HepG2 (cell line): ENCODE data around the gene RAD21L1. TPM values are rescaled to one million over a fixed set of nuclear protein-coding genes. Genes with fewer than 3 reads are reported as not detected.

Experiments used
- ATAC-seq: fragments of 200-7000 bp; cut with Tn5 transposase; 3 replicates; pipeline ENCODE4 v1.9.1; 2020; ENCODE audit warnings: mild to moderate bottlenecking, moderate library complexity
- BruUV-seq: library from RNA; stranded (reverse); fragments of 400-500 nt; replicated peaks from 2 replicates; lab custom pipeline; 2021; lab: Mats Ljungman, UMichigan
- CTCF ChIA-PET: fragments of 300-600 bp; formaldehyde crosslinking; extraction: SDS; loops from one replicate; lab custom pipeline; 2021; ENCODE audit warnings: low total read pairs, inconsistent platforms, low intra/inter-chr PET ratio; lab: Yijun Ruan, JAX
- POLR2A ChIA-PET: fragments of 350-600 bp; sonication (Branson Sonifier 250); formaldehyde crosslinking; loops from one replicate; lab custom pipeline; 2020; ENCODE audit warnings: antibody characterized with exemption, inconsistent platforms; lab: Yijun Ruan, JAX
- DNase-seq: peaks from one replicate; pipeline ENCODE4 v3.0.0-alpha.2; 2015; ENCODE audit warnings: low spot score
- FAIRE-seq: peaks from 3 replicates; lab custom pipeline; 2011; peaks lifted over from hg19 to GRCh38; lab: Jason Lieb, UNC
- H2AFZ ChIP-seq: one replicate; pipeline ENCODE4 v1.6.1; 2011; ENCODE audit warnings: low read length, inconsistent platforms
- H3K27ac ChIP-seq: fragments of 300-600 bp; 3 replicates; pipeline ENCODE4 v1.8.0; 2011; ENCODE audit warnings: mixed run types, mild to moderate bottlenecking, mixed read lengths, low read length, inconsistent platforms; ENCODE audit not compliant: insufficient read depth; ENCODE audit errors: extremely low read length
- H3K27me3 ChIP-seq, 2 experiments: fragments of 200-600 bp in 1 of 2; 2 replicates in 1 of 2; 3 replicates in 1 of 2; pipeline versions ENCODE4 v1.6.0 to v1.8.0; 2011; ENCODE audit warnings: low read length in 2 of 2, mild to moderate bottlenecking in 2 of 2, moderate library complexity in 2 of 2, inconsistent platforms in 1 of 2; ENCODE audit not compliant: insufficient read depth in 2 of 2, control insufficient read depth in 1 of 2
- H3K36me3 ChIP-seq, 2 experiments: fragments of 200-600 bp in 1 of 2; replicated peaks in 1 of 2; 2 replicates in 1 of 2; 3 replicates in 1 of 2; pipeline versions ENCODE4 v1.5.1 to v1.8.0; 2011; ENCODE audit warnings: low read length in 2 of 2, inconsistent platforms in 1 of 2; ENCODE audit not compliant: insufficient read depth in 2 of 2, control insufficient read depth in 1 of 2
- H3K4me1 ChIP-seq: 2 replicates; pipeline ENCODE4 v1.5.1; 2012; ENCODE audit warnings: low read length, inconsistent platforms; ENCODE audit not compliant: insufficient read depth
- H3K4me2 ChIP-seq: 2 replicates; pipeline ENCODE4 v1.6.0; 2011; ENCODE audit warnings: low read depth, low read length, inconsistent platforms
- H3K4me3 ChIP-seq, 3 experiments: fragments of 200-600 bp in 1 of 3; sonication (generic), shearing (Covaris generic) in 1 of 3; replicated peaks in 1 of 3; 2 replicates each; pipeline ENCODE4 v1.5.1; 2011 to 2016; ENCODE audit warnings: low read length in 3 of 3, inconsistent platforms in 2 of 3, low read depth in 2 of 3, mild to moderate bottlenecking in 2 of 3, control low read depth in 1 of 3, mixed read lengths in 1 of 3; ENCODE audit not compliant: insufficient read depth in 1 of 3
- H3K79me2 ChIP-seq: one replicate; pipeline ENCODE4 v1.6.1; 2011; ENCODE audit warnings: low read length, inconsistent platforms; ENCODE audit not compliant: insufficient read depth
- H3K9ac ChIP-seq: 2 replicates; pipeline ENCODE4 v1.6.0; 2011; ENCODE audit warnings: mild to moderate bottlenecking, low read depth, low read length, inconsistent platforms; ENCODE audit not compliant: insufficient read depth
- H3K9me3 ChIP-seq: 2 replicates; pipeline ENCODE4 v1.5.1; 2012; ENCODE audit warnings: mild to moderate bottlenecking, low read length
- H4K20me1 ChIP-seq: 2 replicates; pipeline ENCODE4 v1.6.0; 2011; ENCODE audit warnings: inconsistent platforms, mild to moderate bottlenecking, low read length, moderate library complexity; ENCODE audit not compliant: insufficient read depth
- CHD2 ChIP-seq: IDR thresholded peaks from 2 replicates; pipeline ENCODE4 v1.6.1; 2011; ENCODE audit warnings: low read depth, low read length, improper control_type of control experiment
- EEA1 ChIP-seq: sonication (generic); formaldehyde crosslinking; IDR thresholded peaks from 2 replicates; pipeline ENCODE4 v1.5.1; 2020; ENCODE audit warnings: mild to moderate bottlenecking, missing genetic modification reagents, borderline replicate concordance
- ELF3 ChIP-seq: IDR thresholded peaks from 2 replicates; pipeline ENCODE4 v1.6.1; 2016; ENCODE audit warnings: missing genetic modification reagents, missing compliant biosample characterization
- FOXA1 ChIP-seq, 2 experiments: fragments of 450-650 bp in 1 of 2; sonication (generic) in 1 of 2; formaldehyde crosslinking in 1 of 2; IDR thresholded peaks; 2 replicates each; pipeline versions ENCODE4 v1.4.0 to v1.6.1; 2016 to 2020; ENCODE audit warnings: missing genetic modification reagents in 1 of 2
- MAF1 ChIP-seq: sonication (generic); formaldehyde crosslinking; IDR thresholded peaks from 2 replicates; pipeline ENCODE4 v1.5.0; 2020; ENCODE audit warnings: missing genetic modification reagents, borderline replicate concordance
- ONECUT2 ChIP-seq: sonication (generic); formaldehyde crosslinking; IDR thresholded peaks from 2 replicates; pipeline ENCODE4 v1.4.0; 2020; ENCODE audit warnings: missing genetic modification reagents
- SPEN ChIP-seq: sonication (generic); formaldehyde crosslinking; IDR thresholded peaks from 2 replicates; pipeline ENCODE4 v1.5.1; 2020; ENCODE audit warnings: low read depth, mild to moderate bottlenecking, missing genetic modification reagents
- THYN1 ChIP-seq: sonication (generic); formaldehyde crosslinking; IDR thresholded peaks from 2 replicates; pipeline ENCODE4 v1.8.1; 2023; ENCODE audit warnings: low read depth, mild to moderate bottlenecking, moderate library complexity, missing genetic modification reagents, borderline replicate concordance
- TRIM22 ChIP-seq: fragments of 450-650 bp; IDR thresholded peaks from 2 replicates; pipeline ENCODE4 v1.6.1; 2017
- ZBTB43 ChIP-seq: sonication (generic); formaldehyde crosslinking; conservative IDR thresholded peaks from 2 replicates; pipeline ENCODE4 v1.4.0; 2020; ENCODE audit warnings: missing genetic modification reagents
- ZNF101 ChIP-seq: sonication (generic); formaldehyde crosslinking; IDR thresholded peaks from 2 replicates; pipeline ENCODE4 v1.4.0; 2020; ENCODE audit warnings: mild to moderate bottlenecking, low read depth, missing genetic modification reagents, borderline replicate concordance
- ZNF12 ChIP-seq: sonication (generic); formaldehyde crosslinking; IDR thresholded peaks from 2 replicates; pipeline ENCODE4 v1.5.0; 2020; ENCODE audit warnings: missing genetic modification reagents
- ZNF225 ChIP-seq: sonication (generic); formaldehyde crosslinking; IDR thresholded peaks from 2 replicates; pipeline ENCODE4 v1.4.0; 2020; ENCODE audit warnings: mild to moderate bottlenecking, missing genetic modification reagents
- ZNF44 ChIP-seq: sonication (generic); formaldehyde crosslinking; IDR thresholded peaks from 2 replicates; pipeline ENCODE4 v1.5.1; 2020; ENCODE audit warnings: mild to moderate bottlenecking, missing genetic modification reagents
- ZNF570 ChIP-seq: sonication (generic); formaldehyde crosslinking; IDR thresholded peaks from 2 replicates; pipeline ENCODE4 v1.4.0; 2020; ENCODE audit warnings: mild to moderate bottlenecking, missing genetic modification reagents, borderline replicate concordance
- ZNF816 ChIP-seq: sonication (generic); formaldehyde crosslinking; IDR thresholded peaks from 2 replicates; pipeline ENCODE4 v1.8.0; 2022; ENCODE audit warnings: missing genetic modification reagents, mild to moderate bottlenecking, borderline replicate concordance
- ZSCAN20 ChIP-seq: sonication (generic); formaldehyde crosslinking; IDR thresholded peaks from 2 replicates; pipeline ENCODE4 v1.4.0; 2020; ENCODE audit warnings: missing genetic modification reagents, mild to moderate bottlenecking, borderline replicate concordance
- WGBS: methylation state at CpG from one replicate; pipeline ENCODE4 v1.1.6; 2017; ENCODE audit warnings: low lambda C conversion rate; 5-methylcytosine and 5-hydroxymethylcytosine counted together
- in situ Hi-C: cut with HindIII; loops from 2 replicates; pipeline ENCODE4 v1.10.0; 2017; ENCODE audit warnings: low pct_unique_long_range_greater_than_20kb; ENCODE audit not compliant: extremely low pct_ligation_motif_present
- intact Hi-C: fragments of 100-400 bp; cut with micrococcal nuclease; formaldehyde crosslinking; loops from one replicate; pipeline ENCODE4 v1.10.0; 2022; ENCODE audit not compliant: unreplicated experiment
- polyA plus RNA-seq, 8 experiments: library from polyadenylated mRNA; depleted of rRNA in 3 of 8; stranded (reverse) in 7 of 8; unstranded in 1 of 8; fragments of >200 nt; fragmentation: Illumina TruSeq in 4 of 8; extraction: Trizol in 4 of 8; gene quantifications; 2 replicates each; pipeline versions ENCODE4 v1.2.1 to v1.2.3, GENCODE V29; 2011 to 2016; ENCODE audit warnings: low read depth in 4 of 8, missing spikeins in 1 of 8, mixed read lengths in 1 of 8; ENCODE audit not compliant: insufficient read depth in 1 of 8
- total RNA-seq, 5 experiments: library from RNA; depleted of rRNA; stranded (reverse); fragments of >200 nt; fragmentation: Illumina TruSeq; extraction: Trizol; gene quantifications; 2 replicates each; pipeline ENCODE4 v1.2.3, GENCODE V29; 2016; ENCODE audit warnings: low read depth in 1 of 5

Gene RAD21L1
- total and polyA plus RNA-seq, 2 of the 13 experiments (the other 11 are each of a cell fraction or from before 2014, with no cell fraction given) = not detected

DNA sequence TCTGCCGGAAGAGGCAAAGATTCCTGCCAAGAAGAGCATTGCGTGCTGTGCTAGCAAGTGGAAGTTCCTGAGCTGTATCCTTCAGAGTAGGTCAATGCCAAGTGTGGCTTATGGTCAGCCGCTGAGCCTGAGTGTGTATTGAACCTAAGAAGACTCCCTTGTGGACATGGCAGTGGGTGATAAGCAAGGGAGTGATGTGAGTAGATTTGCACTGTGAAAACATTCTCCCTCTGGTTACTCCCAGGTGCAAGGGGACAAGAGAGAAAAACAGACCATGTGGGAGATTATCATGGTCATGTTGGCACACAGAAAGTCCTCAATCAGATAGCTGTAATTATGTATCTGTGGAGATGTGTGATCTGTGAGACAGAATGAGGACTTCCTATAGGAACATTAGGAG lies 35.0 kb upstream of the RAD21L1 start:
- TF ChIP-seq FOXA1 (IDR thresholded peaks at IDR 0.05) = no peak
- TF ChIP-seq FOXA1 (CRISPR knock-in tag; IDR thresholded peaks at IDR 0.05) = no peak
- TF ChIP-seq THYN1 (CRISPR knock-in tag) = no peak
- no peak for TF ChIP-seq CHD2
- TF ChIP-seq ELF3 = no peak
- no peak for TF ChIP-seq ZNF44 (CRISPR knock-in tag)
- no peak for TF ChIP-seq ZNF101 (CRISPR knock-in tag)
- no peak for TF ChIP-seq TRIM22
- TF ChIP-seq ZNF12 (CRISPR knock-in tag) = no peak
- TF ChIP-seq ONECUT2 (CRISPR knock-in tag) = no peak
- no peak for TF ChIP-seq ZBTB43 (CRISPR knock-in tag)
- no peak for TF ChIP-seq ZNF816 (CRISPR knock-in tag)
- TF ChIP-seq EEA1 (CRISPR knock-in tag) = no peak
- TF ChIP-seq ZSCAN20 (CRISPR knock-in tag) = no peak
- TF ChIP-seq ZNF225 (CRISPR knock-in tag) = no peak
- no peak for TF ChIP-seq SPEN
- no peak for TF ChIP-seq ZNF570
- TF ChIP-seq MAF1 (CRISPR knock-in tag) = no peak
- POLR2A ChIA-PET = no interaction called here
- H4K20me1 ChIP-seq = no peaks in the 10 kb centered on the region
- WGBS = 58% methylated on average over 3 of the region's 3 CpGs
- ATAC-seq (no peak), DNase-seq (no peak), FAIRE-seq (no peak)
- H3K27me3 ChIP-seq = peaks cover 0 to 2% of the 10 kb centered on the region in 2 experiments; a peak in 1 of 5 replicates
- H3K9me3 ChIP-seq = no peaks in the 10 kb centered on the region
- H3K9ac ChIP-seq = no peak overlapping the region
- no peaks in the 10 kb centered on the region for H3K79me2 ChIP-seq
- H3K36me3 ChIP-seq = no peaks in the 10 kb centered on the region
- H3K4me2 ChIP-seq = no peak overlapping the region
- CTCF ChIA-PET = no interaction called here
- H3K27ac ChIP-seq = no peak overlapping the region
- in situ Hi-C loops (no loop called here), intact Hi-C loops (no loop called here)
- no peak overlapping the region for H2AFZ ChIP-seq
- BruUV-seq = no TSS peak
- H3K4me1 ChIP-seq = peaks cover 38% of the 10 kb centered on the region
- H3K4me3 ChIP-seq = no peak overlapping the region
